ENCODE data around the gene DAPK3.

The DAPK3 gene

DNA sequence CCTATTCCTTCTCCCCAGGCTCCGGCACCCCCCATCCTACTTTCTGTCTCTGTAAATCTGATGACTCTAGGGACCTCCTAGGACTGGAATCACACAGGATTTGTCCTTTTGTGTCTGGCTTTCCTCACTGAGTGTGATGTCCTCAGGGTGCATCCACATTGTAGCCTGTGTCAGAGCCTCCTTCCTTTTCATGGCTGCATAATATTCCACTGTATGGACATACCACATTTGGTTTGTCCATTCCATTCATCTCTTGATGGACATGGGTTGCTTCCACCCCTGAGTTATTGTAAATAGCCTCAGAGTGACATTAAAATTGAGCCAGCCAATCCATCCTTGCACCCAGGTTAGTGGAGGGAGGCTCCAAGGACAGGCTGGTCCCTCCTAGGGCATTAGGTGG, 60.8 kb downstream of the DAPK3 start:
- no peak for DNase-seq (ENCODE audit: low spot score)

All from hematopoietic multipotent progenitor cell treated with erythropoietin and hydrocortisone succinate and interleukin-3 and kit ligand, for 15 days (in vitro differentiated cells).